Lower leg skin (tissue), 4 donors: ENCODE measurements around the gene PDE4A. TPM values are rescaled to one million over a fixed set of nuclear protein-coding genes. Genes with fewer than 3 reads are reported as not detected.

ENCODE experiments used
- DNase-seq, 2 donors: peaks; one replicate each; pipeline ENCODE4 v3.0.0-alpha.2; 2019; ENCODE audit warnings: low spot score in 2 of 2
- H3K4me3 ChIP-seq: fragments of 200-600 bp; sonication (generic); 2 replicates; pipeline ENCODE4 v1.5.1; 2017; ENCODE audit warnings: mild to moderate bottlenecking, low read depth; ENCODE audit not compliant: poor library complexity, severe bottlenecking
- POLR2A ChIP-seq, 2 donors: fragments of 450-650 bp; IDR thresholded peaks; one replicate each; pipeline ENCODE4 v1.6.1; 2016 to 2017; ENCODE audit warnings: antibody characterized with exemption in 2 of 2, mild to moderate bottlenecking in 1 of 2, moderate library complexity in 1 of 2
- WGBS, 2 donors: methylation state at CpG; one replicate each; pipeline ENCODE4 v1.1.5; 2018; 5-methylcytosine and 5-hydroxymethylcytosine counted together
- intact Hi-C: fragments of 100-400 bp; cut with DNase I; formaldehyde crosslinking; loops from one replicate; pipeline ENCODE4 v1.15.0; 2023; ENCODE audit warnings: low total_unique reads
- total RNA-seq, 4 donors: library from RNA; depleted of rRNA; stranded (reverse); fragments of >200 nt; gene quantifications; one replicate each; pipeline ENCODE4 v1.1.0, GENCODE V29; 2016
- TF ChIP-seq, protein P1 (sequence below), 3 donors: fragments of 450-650 bp; IDR thresholded peaks; one replicate each; pipeline ENCODE4 v1.5.1; 2016; ENCODE audit warnings: antibody characterized with exemption in 3 of 3, mild to moderate bottlenecking in 3 of 3, moderate library complexity in 2 of 3

Gene PDE4A
- total RNA-seq, 4 donors from 2014 or later = 4.1 to 6.8 (median 5.7) TPM

DNA sequence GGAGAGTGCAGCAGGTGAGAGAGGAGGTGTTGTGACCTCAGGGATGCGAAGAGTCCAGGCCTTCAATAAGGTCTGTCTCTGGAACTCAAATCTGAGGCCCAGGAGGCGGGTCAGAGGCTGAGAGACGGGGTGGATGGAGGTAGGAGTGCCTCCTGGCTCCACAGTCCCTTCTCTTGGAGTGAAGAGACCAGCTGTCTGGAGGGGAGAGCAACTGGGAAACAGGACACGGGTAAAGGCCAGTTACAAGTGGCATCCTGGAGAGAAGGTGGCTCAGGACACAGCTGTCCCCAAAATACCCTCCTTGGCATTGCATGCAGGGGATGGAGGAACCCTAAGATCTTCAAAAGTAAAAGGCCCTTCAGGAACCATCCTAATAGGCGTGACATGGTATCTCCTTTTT, 19.2 kb downstream of the PDE4A start:
- no peak for TF ChIP-seq POLR2A (IDR thresholded peaks at IDR 0.05)
- TF ChIP-seq, protein P1, sequence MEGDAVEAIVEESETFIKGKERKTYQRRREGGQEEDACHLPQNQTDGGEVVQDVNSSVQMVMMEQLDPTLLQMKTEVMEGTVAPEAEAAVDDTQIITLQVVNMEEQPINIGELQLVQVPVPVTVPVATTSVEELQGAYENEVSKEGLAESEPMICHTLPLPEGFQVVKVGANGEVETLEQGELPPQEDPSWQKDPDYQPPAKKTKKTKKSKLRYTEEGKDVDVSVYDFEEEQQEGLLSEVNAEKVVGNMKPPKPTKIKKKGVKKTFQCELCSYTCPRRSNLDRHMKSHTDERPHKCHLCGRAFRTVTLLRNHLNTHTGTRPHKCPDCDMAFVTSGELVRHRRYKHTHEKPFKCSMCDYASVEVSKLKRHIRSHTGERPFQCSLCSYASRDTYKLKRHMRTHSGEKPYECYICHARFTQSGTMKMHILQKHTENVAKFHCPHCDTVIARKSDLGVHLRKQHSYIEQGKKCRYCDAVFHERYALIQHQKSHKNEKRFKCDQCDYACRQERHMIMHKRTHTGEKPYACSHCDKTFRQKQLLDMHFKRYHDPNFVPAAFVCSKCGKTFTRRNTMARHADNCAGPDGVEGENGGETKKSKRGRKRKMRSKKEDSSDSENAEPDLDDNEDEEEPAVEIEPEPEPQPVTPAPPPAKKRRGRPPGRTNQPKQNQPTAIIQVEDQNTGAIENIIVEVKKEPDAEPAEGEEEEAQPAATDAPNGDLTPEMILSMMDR (IDR thresholded peaks at IDR 0.05) = no peak
- DNase-seq = no peak
- WGBS, 2 donors = 77 to 89% methylated on average over 5 of the region's 5 CpGs
- no peak overlapping the region for H3K4me3 ChIP-seq
- intact Hi-C loops = no loop called here

DNA sequence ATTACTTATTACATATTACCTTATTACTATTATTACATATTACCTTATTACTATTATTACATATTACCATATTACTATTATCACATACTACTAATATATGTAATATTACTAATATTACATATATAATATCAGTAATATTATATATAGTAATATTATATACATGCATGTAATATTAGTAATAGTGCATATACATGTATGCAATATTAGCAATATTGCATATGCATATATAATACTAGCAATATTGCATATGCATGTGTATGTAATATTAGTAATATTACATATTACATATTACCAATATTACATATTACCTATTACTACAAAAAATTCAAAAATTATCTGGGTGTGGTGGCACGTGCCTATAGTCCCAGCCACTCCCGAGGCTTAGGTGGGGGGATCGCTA, 22.4 kb downstream of the PDE4A start:
- intact Hi-C loops = no loop called here
- no peak overlapping the region for H3K4me3 ChIP-seq
- no peak for DNase-seq
- no peak for TF ChIP-seq POLR2A (IDR thresholded peaks at IDR 0.05)
- TF ChIP-seq, protein P1 (IDR thresholded peaks at IDR 0.05) = no peak
- 93% methylated on average over 3 of the region's 3 CpGs for WGBS, 2 donors

DNA sequence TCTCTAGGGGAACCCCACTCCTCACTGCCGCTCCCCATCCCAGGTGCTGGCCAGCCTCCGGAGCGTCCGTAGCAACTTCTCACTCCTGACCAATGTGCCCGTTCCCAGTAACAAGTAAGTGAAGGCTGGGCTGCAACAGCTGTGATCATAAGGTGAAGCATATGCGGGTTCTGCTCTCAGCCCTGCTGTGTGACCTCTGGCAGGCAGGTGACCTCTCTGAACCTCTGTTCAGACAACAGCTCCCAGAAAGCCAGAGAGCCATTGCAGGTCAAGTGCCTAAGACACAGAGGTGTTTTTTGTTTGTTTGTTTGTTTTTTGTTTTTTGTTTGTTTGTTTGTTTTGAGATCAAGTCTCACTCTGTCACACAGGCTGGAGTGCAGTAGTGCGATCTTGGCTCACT, 28.7 kb downstream of the PDE4A start:
- TF ChIP-seq, protein P1 (IDR thresholded peaks at IDR 0.05) = no peak
- no peak for TF ChIP-seq POLR2A (IDR thresholded peaks at IDR 0.05)
- no peak for DNase-seq
- 93 to 94% methylated on average over 7 of the region's 7 CpGs for WGBS, 2 donors
- intact Hi-C loops = no loop called here
- H3K4me3 ChIP-seq = no peak overlapping the region

DNA sequence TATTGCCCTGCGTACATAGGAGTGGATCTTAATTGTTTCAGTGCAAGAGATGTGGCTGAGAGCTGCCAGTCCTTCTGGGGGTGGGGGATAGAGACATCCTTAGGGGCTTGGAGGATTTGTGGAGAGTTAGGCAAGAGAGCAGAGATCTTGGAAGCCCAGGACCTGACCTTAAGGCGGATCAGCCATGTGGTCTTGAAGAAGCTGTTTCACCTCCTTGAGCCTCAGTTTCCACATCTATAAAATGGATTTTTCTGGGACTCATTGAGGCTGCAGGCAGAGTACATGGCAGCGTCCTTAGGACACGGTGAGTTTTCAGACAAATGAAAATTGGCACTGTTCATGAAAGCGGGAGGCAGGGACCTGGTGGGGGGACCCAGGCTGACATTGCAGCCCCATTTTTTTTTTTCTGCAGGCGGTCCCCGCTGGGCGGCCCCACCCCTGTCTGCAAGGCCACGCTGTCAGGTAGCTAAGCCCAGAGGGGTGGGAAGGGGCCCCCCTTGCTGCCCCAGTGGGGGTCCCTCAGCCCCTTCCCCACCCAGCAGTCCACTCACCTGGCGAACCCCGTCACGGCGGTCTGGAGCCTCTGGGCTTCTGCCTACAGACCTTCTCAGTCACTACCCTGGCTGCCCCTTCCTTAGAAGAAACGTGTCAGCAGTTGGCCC, 30.0 kb downstream of the PDE4A start:
- WGBS, 2 donors = 78 to 86% methylated on average over 14 of the region's 14 CpGs
- no peak overlapping the region for H3K4me3 ChIP-seq
- no peak for TF ChIP-seq POLR2A (IDR thresholded peaks at IDR 0.05)
- TF ChIP-seq, protein P1 (IDR thresholded peaks at IDR 0.05) = no peak
- intact Hi-C loops = no loop called here
- no peak for DNase-seq

DNA sequence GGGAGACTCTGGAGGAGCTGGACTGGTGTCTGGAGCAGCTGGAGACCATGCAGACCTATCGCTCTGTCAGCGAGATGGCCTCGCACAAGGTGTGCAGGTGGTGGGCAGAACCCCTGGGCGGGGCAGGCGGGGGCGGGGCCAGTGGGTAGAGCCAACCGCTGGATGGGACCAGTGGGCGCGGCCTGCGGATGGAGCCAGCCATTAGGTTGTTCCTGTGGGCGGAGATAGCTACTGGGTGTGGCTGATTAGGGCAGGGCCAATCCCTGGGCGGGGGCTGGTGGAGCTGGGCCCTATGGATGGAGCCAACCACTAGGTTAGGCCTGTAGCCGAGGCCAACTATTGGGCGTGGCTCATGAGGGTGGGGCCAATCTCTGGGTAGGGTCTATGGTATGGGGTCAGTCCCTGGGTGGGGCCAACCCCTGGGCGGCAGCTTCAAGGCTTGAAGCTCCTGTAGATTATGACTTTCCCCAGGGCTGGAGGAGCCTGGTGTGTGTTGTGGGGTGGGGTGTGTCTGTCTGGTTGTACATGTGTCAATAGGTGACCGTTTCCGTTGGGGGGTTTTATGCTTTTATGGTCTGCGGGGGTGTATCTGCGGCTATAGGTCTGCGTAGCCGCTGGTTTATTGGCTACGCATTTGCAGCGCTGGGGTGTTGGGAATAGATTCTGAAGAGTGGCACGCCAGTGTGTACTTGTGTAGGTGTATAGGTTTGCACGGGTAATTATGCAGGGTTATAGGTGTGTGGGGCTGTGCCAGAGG, 30.7 kb downstream of the PDE4A start:
- TF ChIP-seq POLR2A (IDR thresholded peaks at IDR 0.05) = no peak
- TF ChIP-seq, protein P1 (IDR thresholded peaks at IDR 0.05) = no peak

More for the DNA sequence above, 30.7 kb downstream of the PDE4A start:
- no peak overlapping the region for H3K4me3 ChIP-seq
- intact Hi-C loops = no loop called here
- no peak for DNase-seq
- 69 to 70% methylated on average over 21 to 23 of the region's 25 CpGs for WGBS, 2 donors
